22Rv1 (cell line): ENCODE data around the gene CAMK2N2.

Experiments
- H3K27ac ChIP-seq: fragments of 450-650 bp; 2 replicates; pipeline ENCODE4 v1.5.1; 2017
- ZFX ChIP-seq: fragments of 450-650 bp; IDR thresholded peaks from 2 replicates; pipeline ENCODE4 v1.6.1; 2017; ENCODE audit warnings: antibody characterized with exemption, borderline replicate concordance
- TF ChIP-seq, protein P1 (sequence below): fragments of 450-650 bp; IDR thresholded peaks from 2 replicates; pipeline ENCODE4 v1.5.1; 2017; ENCODE audit warnings: mild to moderate bottlenecking

The CAMK2N2 gene

DNA sequence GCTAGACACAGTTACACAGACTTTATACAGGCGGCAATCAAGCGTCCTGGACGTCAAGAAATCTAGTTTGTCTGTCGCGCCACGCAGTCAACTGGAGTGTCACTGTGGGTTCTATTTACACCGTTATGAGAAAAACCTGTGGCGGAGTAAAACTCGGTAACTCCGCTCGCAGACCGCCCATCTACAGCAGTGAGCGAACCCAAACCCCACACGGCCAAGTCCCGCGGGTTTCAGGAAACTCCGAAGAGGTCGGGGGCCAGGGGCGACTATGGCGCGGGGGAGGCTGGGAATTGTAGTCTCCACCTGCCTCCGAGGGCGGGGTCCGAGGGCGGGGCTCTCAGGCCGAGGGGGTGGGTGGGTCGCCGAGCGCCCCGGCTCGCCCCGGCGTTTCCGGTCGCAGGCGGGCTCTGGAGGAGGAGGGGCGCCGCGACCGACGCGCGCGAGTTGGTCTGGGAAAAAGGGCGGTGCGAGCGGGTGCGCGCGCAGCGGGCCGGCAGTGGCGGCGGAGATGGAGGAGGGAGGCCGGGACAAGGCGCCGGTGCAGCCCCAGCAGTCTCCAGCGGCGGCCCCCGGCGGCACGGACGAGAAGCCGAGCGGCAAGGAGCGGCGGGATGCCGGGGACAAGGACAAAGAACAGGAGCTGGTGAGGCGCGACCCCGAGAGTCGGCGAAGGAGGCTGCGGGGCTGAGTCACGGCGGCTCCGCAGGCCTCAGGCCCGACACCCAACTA, 37.6 kb upstream of the CAMK2N2 start, which contains the start of gene PSMD2:
Gene PSMD2, plus strand, starts transcription at position 483 of the 729 bp plus-strand sequence. Its CDS starts 26 bp downstream, at position 509.
- peak within 1 kb of the TSS; percentile 78 for H3K27ac ChIP-seq
- TF ChIP-seq ZFX, result no peak
- TF ChIP-seq, protein P1, sequence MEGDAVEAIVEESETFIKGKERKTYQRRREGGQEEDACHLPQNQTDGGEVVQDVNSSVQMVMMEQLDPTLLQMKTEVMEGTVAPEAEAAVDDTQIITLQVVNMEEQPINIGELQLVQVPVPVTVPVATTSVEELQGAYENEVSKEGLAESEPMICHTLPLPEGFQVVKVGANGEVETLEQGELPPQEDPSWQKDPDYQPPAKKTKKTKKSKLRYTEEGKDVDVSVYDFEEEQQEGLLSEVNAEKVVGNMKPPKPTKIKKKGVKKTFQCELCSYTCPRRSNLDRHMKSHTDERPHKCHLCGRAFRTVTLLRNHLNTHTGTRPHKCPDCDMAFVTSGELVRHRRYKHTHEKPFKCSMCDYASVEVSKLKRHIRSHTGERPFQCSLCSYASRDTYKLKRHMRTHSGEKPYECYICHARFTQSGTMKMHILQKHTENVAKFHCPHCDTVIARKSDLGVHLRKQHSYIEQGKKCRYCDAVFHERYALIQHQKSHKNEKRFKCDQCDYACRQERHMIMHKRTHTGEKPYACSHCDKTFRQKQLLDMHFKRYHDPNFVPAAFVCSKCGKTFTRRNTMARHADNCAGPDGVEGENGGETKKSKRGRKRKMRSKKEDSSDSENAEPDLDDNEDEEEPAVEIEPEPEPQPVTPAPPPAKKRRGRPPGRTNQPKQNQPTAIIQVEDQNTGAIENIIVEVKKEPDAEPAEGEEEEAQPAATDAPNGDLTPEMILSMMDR, result no peak

DNA sequence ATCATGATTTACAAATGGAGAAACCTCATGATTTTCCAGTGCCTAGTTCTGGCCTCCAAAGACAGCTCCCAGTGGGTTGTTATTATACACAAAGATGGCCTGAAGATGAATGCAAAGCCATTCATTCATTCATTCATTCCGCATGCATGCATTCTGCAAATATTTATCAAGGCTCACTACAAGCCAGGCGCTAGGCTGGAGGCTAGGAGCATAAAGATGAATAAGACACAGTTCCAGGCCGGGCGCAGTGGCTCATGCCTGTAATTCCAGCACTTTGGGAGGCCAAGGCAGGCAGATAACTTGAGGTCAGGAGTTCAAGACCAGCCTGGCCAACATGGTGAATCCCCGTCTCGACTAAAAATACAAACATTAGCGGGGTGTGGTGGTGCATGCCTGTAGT, 35.3 kb upstream of the CAMK2N2 start:
- H3K27ac ChIP-seq, result no peak overlapping the region

DNA sequence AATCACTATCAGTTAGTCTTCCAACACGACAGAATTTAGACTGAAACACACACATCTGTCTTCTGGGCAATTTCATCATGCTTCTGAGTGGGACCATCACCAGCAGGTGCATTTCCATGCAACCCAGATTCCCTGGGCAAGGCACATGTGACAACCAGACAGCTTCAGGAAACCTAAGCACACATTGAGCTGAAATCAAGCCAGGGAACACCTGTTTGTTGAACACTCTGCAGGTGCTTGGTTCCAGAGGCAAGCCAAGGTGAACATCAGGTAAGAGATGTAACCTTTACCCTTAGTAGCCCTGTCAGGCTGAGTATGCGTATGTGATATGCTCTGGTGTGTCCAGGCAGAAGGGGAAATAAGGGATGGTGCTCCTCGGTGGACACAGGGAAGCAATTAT, 34.4 kb upstream of the CAMK2N2 start:
- H3K27ac ChIP-seq, result no peak overlapping the region
- TF ChIP-seq, protein P1, result no peak
- TF ChIP-seq ZFX, result no peak

More for the DNA sequence above, 35.3 kb upstream of the CAMK2N2 start:
- TF ChIP-seq ZFX, result no peak
- TF ChIP-seq, protein P1, result no peak

DNA sequence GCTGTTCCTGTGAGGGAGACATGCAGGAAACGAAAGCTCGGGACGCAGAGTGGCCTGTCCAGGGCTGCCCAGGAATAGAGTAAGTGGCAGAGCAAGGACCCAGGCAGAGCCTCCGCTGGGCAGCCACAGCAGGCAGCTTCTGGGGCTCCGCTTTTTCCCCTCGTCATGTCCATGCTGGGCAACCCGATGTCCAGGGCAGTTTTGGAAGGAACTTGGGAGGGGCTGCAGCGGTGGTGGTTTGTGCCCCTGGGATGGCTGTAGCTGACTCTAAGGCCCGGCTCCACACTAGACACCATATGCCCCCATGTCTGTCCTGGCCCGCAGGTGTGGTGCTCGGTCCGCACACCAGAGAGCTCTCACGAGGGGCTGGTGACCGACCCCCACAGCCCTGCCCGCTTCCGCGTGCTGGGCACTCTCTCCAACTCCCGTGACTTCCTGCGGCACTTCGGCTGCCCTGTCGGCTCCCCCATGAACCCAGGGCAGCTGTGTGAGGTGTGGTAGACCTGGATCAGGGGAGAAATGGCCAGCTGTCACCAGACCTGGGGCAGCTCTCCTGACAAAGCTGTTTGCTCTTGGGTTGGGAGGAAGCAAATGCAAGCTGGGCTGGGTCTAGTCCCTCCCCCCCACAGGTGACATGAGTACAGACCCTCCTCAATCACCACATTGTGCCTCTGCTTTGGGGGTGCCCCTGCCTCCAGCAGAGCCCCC, 30.5 kb upstream of the CAMK2N2 start:
- H3K27ac ChIP-seq, result no peak overlapping the region
- TF ChIP-seq, protein P1, result no peak
- no peak for TF ChIP-seq ZFX

DNA sequence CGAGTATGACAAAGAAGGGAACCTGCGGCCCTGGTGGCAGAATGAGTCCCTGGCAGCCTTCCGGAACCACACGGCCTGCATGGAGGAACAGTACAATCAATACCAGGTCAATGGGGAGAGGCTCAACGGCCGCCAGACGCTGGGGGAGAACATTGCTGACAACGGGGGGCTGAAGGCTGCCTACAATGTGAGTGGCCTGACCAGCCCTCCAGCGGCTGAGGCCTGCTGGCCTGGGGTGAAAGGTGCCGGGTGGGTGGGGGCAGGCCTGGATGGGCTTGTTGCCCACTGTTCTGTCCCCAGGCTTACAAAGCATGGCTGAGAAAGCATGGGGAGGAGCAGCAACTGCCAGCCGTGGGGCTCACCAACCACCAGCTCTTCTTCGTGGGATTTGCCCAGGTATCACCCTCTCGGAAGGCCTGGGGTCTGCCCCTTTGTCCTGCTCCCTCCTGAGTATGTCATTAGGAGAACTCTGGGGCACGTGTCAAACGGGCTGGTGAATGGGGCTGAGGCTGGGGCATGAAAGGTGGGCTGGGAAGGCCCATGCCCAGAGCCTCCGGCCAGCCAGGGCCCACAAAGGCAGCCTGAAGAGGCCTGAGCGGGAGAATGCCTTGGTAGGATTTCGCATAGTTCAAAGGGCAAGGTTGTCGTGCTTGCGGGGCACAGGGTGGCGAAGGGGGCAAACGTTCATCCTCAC, 29.8 kb upstream of the CAMK2N2 start:
- TF ChIP-seq, protein P1, result no peak
- TF ChIP-seq ZFX, result no peak
- no peak overlapping the region for H3K27ac ChIP-seq

DNA sequence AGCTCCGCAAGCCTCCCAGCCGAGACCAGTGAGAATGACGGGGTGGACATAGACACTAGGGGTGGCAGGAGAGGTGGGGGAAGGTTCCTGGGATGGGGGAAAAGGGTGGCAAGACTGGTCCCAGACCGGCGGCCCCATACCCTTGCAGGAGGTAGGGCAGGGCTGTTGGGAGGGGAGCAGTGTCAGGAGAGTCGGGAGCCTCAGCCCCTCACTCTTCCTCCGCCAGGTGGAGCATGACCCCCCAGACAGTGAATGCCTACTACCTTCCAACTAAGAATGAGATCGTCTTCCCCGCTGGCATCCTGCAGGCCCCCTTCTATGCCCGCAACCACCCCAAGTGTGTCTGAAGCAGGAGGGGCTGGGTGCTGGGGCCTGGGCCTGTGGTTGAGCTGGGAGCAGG, 29.0 kb upstream of the CAMK2N2 start:
- no peak overlapping the region for H3K27ac ChIP-seq
- no peak for TF ChIP-seq ZFX
- TF ChIP-seq, protein P1, result no peak
